ENCODE measurements around the gene CCDC40. TPM values are rescaled to one million over a fixed set of nuclear protein-coding genes. Genes with fewer than 3 reads are reported as not detected.

CCDC40 gene
- total and polyA plus RNA-seq, 2 donors from 2014 or later = 5.1 to 22.6 TPM

- peak overlapping the region; percentile 51 to 85 (median 65) for H3K9ac ChIP-seq (ENCODE audit: low read length in 3 of 3)
- H3K4me3 ChIP-seq (ENCODE audit: low read length in 3 of 3) = peak overlapping the region; percentile 82 to 90 (median 87)
- no peaks in the 10 kb centered on the region for H3K27me3 ChIP-seq (ENCODE audit: control insufficient read depth, insufficient read depth, low read length)
- intact Hi-C loops (cut with DNase I) = no loop called here
- DNase-seq (peak in 2 of 5 donors; percentile 35 to 62), FAIRE-seq (no peak)
- no peak overlapping the region for H3K27ac ChIP-seq (ENCODE audit: low read depth in 2 of 2, low read length in 2 of 2)
- no peaks in the 10 kb centered on the region for H3K36me3 ChIP-seq (ENCODE audit: control insufficient read depth in 2 of 3, insufficient read depth in 3 of 3, low read length in 3 of 3)
- H3K4me1 ChIP-seq (ENCODE audit: control insufficient read depth in 2 of 3, insufficient read depth in 2 of 3, low read depth in 1 of 3, low read length in 3 of 3) = peaks cover 0 to 9% (median 5%) of the 10 kb centered on the region in 3 donors
- TF ChIP-seq CTCF (IDR thresholded peaks at IDR 0.05; ENCODE audit: borderline replicate concordance, extremely low read depth, insufficient read depth) = no peak
- H3K9me3 ChIP-seq (ENCODE audit: control insufficient read depth in 2 of 3, insufficient read depth in 1 of 3, low read length in 3 of 3) = no peaks in the 10 kb centered on the region
Measured at GRCh38 chr17:80101946-80102663, 65.7 kb downstream of the CCDC40 start.

- Histone ChIP-seq H3K4me1 (ENCODE audit: control insufficient read depth in 2 of 3, insufficient read depth in 2 of 3, low read depth in 1 of 3, low read length in 3 of 3) (peaks cover 0 to 9% (median 5%) of the 10 kb centered on the region in 3 donors), H3K4me3 (ENCODE audit: low read length in 3 of 3) (peak overlapping the region in 2 of 3 donors; percentile 87 to 90), H3K9me3 (ENCODE audit: control insufficient read depth in 2 of 3, insufficient read depth in 1 of 3, low read length in 3 of 3) (no peaks in the 10 kb centered on the region), H3K36me3 (ENCODE audit: control insufficient read depth in 2 of 3, insufficient read depth in 3 of 3, low read length in 3 of 3) (no peaks in the 10 kb centered on the region), H3K27me3 (ENCODE audit: control insufficient read depth, insufficient read depth, low read length) (no peaks in the 10 kb centered on the region), H3K9ac (ENCODE audit: low read length in 3 of 3) (peak overlapping the region in 1 of 3 donors; percentile 51), H3K27ac (ENCODE audit: low read depth in 2 of 2, low read length in 2 of 2) (no peak overlapping the region)
- intact Hi-C loops (cut with DNase I) = no loop called here
- TF ChIP-seq CTCF (IDR thresholded peaks at IDR 0.05; ENCODE audit: borderline replicate concordance, extremely low read depth, insufficient read depth) = no peak
- DNase-seq = peak in 1 of 5 donors; percentile 56
- no peak for FAIRE-seq
Measured at GRCh38 chr17:80102664-80103448, 66.4 kb downstream of the CCDC40 start.

- Histone ChIP-seq H3K4me1 (ENCODE audit: control insufficient read depth in 2 of 3, insufficient read depth in 2 of 3, low read depth in 1 of 3, low read length in 3 of 3) (peaks cover 0 to 9% (median 5%) of the 10 kb centered on the region in 3 donors), H3K4me3 (ENCODE audit: low read length in 3 of 3) (no peak overlapping the region), H3K9me3 (ENCODE audit: control insufficient read depth in 2 of 3, insufficient read depth in 1 of 3, low read length in 3 of 3) (no peaks in the 10 kb centered on the region), H3K9ac (ENCODE audit: low read length in 3 of 3) (no peak overlapping the region), H3K27ac (ENCODE audit: low read depth in 2 of 2, low read length in 2 of 2) (no peak overlapping the region), H3K36me3 (ENCODE audit: control insufficient read depth in 2 of 3, insufficient read depth in 3 of 3, low read length in 3 of 3) (no peaks in the 10 kb centered on the region), H3K27me3 (ENCODE audit: control insufficient read depth, insufficient read depth, low read length) (no peaks in the 10 kb centered on the region)
- TF ChIP-seq CTCF (IDR thresholded peaks at IDR 0.05; ENCODE audit: borderline replicate concordance, extremely low read depth, insufficient read depth) = no peak
- intact Hi-C loops (cut with DNase I) = no loop called here
- peak in 1 of 5 donors; percentile 50 for DNase-seq
- FAIRE-seq = no peak
Measured at GRCh38 chr17:80103449-80104085, 67.1 kb downstream of the CCDC40 start.

Measured in kidney (tissue), 14 donors.